Psoas muscle (tissue), 8 donors: ENCODE measurements around the gene STARD13. TPM values are rescaled to one million over a fixed set of nuclear protein-coding genes. Genes with fewer than 3 reads are reported as not detected.

Source experiments
- ATAC-seq, 4 donors: fragments of 200-7000 bp; cut with Tn5 transposase; one replicate each; pipeline ENCODE4 v1.9.1; 2020; ENCODE audit warnings: moderate library complexity in 3 of 4, mild to moderate bottlenecking in 2 of 4
- DNase-seq, 2 donors: peaks; one replicate each; pipeline ENCODE4 v3.0.0-alpha.2; 2020
- H3K27ac ChIP-seq: fragments of 200-600 bp; one replicate; pipeline ENCODE4 v1.8.0; 2022
- H3K27me3 ChIP-seq, 3 donors: fragments of 200-600 bp in 1 of 3; one replicate each; pipeline versions ENCODE4 v1.6.1 to v1.8.0; 2013 to 2022; ENCODE audit warnings: low read length in 2 of 3, mild to moderate bottlenecking in 2 of 3, moderate library complexity in 1 of 3; ENCODE audit not compliant: insufficient read depth in 3 of 3
- H3K36me3 ChIP-seq, 2 donors: fragments of 200-600 bp in 1 of 2; one replicate each; pipeline versions ENCODE4 v1.6.1 to v1.8.0; 2013 to 2022; ENCODE audit warnings: low read depth in 1 of 2, mild to moderate bottlenecking in 1 of 2, moderate library complexity in 1 of 2; ENCODE audit not compliant: insufficient read depth in 1 of 2
- H3K4me1 ChIP-seq: fragments of 200-600 bp; one replicate; pipeline ENCODE4 v1.8.0; 2022
- H3K4me3 ChIP-seq: fragments of 200-600 bp; one replicate; pipeline ENCODE4 v1.8.0; 2022; ENCODE audit warnings: mild to moderate bottlenecking
- H3K9me3 ChIP-seq: fragments of 200-600 bp; one replicate; pipeline ENCODE4 v1.8.0; 2022
- CTCF ChIP-seq: fragments of 200-600 bp; IDR thresholded peaks from one replicate; pipeline ENCODE4 v1.8.0; 2022; ENCODE audit warnings: antibody characterized with exemption
- WGBS, 3 donors: extraction: QIAGEN DNeasy Blood & Tissue Kit; methylation state at CpG; one replicate each; pipeline versions ENCODE4 v1.1.6 to v1.1.7; 2013; 5-methylcytosine and 5-hydroxymethylcytosine counted together
- intact Hi-C, 2 donors: fragments of 100-400 bp; cut with DNase I; formaldehyde crosslinking; loops; one replicate each; pipeline versions ENCODE4 v1.11.0 to v1.14.2; 2022
- polyA plus RNA-seq, 3 donors: library from polyadenylated mRNA; stranded (reverse); fragments of 200-250 nt; gene quantifications; one replicate each; pipeline ENCODE4 v1.2.3, GENCODE V29; 2013
- total RNA-seq, 4 donors: library from RNA; stranded (reverse); fragmentation: NEBNext Ultra II Directional in 2 of 4; extraction: Animal tissue kit (Norgen Biotek cat#: 25700) in 2 of 4; gene quantifications; one replicate each; pipeline versions ENCODE4 v1.2.1 to v1.2.4, GENCODE V29; 2021 to 2023
- donor health status: healthy with polysubstance abuse.
- donor health status: DM: no; HTN: no; CAD: no; lungs with moderate emphysema.
- donor health status: Bipolar disorder and iron deficiency.
- donor health status: healthy.
- donor health status: DM: yes; HTN: yes; CAD: no.
- donor health status: DM: no; HTN: no; CAD: no.
- donor health status: DM: no; HTN: no; CAD: no.
- donor health status: DM: yes; HTN: yes; CAD: no.

The STARD13 gene
- total and polyA plus RNA-seq, 7 donors: 2.3 to 9.2 (median 5.6) TPM

GRCh38 chr13:33278913-33279312, 6.6 kb downstream of the STARD13 start:
- Histone ChIP-seq H3K36me3 (no peaks in the 10 kb centered on the region), H3K9me3 (no peaks in the 10 kb centered on the region), H3K27me3 (no peaks in the 10 kb centered on the region), H3K27ac (peak overlapping the region; percentile 80), H3K4me1 (peaks cover 54% of the 10 kb centered on the region), H3K4me3 (no peak overlapping the region)
- intact Hi-C loops: no loop called here
- DNase-seq: no peak
- TF ChIP-seq CTCF: no peak
- no peak for ATAC-seq
- 0% methylated on average over 1 of the region's 1 CpG for WGBS, 3 donors

GRCh38 chr13:33277946-33278345, 7.6 kb downstream of the STARD13 start:
- TF ChIP-seq CTCF: no peak
- Histone ChIP-seq H3K4me1 (peaks cover 46% of the 10 kb centered on the region), H3K27me3 (no peaks in the 10 kb centered on the region), H3K4me3 (no peak overlapping the region), H3K27ac (peak overlapping the region; percentile 11), H3K9me3 (no peaks in the 10 kb centered on the region), H3K36me3 (no peaks in the 10 kb centered on the region)
- DNase-seq (no peak), ATAC-seq (no peak)
- intact Hi-C loops: no loop called here
- 75 to 84% (median 77%) methylated on average over 1 of the region's 1 CpG for WGBS, 3 donors

- Histone ChIP-seq H3K36me3 (no peaks in the 10 kb centered on the region), H3K27me3 (no peaks in the 10 kb centered on the region), H3K9me3 (no peaks in the 10 kb centered on the region), H3K4me3 (no peak overlapping the region), H3K4me1 (peaks cover 47% of the 10 kb centered on the region), H3K27ac (peak overlapping the region; percentile 11)
- no peak for TF ChIP-seq CTCF
- ATAC-seq (no peak), DNase-seq (no peak)
- intact Hi-C loops: no loop called here
- 50 to 73% (median 57%) methylated on average over 4 of the region's 4 CpGs for WGBS, 3 donors
These were observed 8.4 kb downstream of the STARD13 start for GRCh38 chr13:33277037-33277740.

- no peak for DNase-seq
- TF ChIP-seq CTCF: no peak
- 36 to 66% (median 52%) methylated on average over 3 of the region's 3 CpGs for WGBS, 3 donors
- no peaks in the 10 kb centered on the region for H3K9me3 ChIP-seq
- no peak overlapping the region for H3K4me3 ChIP-seq
- intact Hi-C loops: no loop called here
- no peaks in the 10 kb centered on the region for H3K36me3 ChIP-seq
- no peaks in the 10 kb centered on the region for H3K27me3 ChIP-seq
- no peak for ATAC-seq
- no peak overlapping the region for H3K27ac ChIP-seq
- peaks cover 47% of the 10 kb centered on the region for H3K4me1 ChIP-seq
These were observed 9.0 kb downstream of the STARD13 start for GRCh38 chr13:33276570-33276969.

DNA sequence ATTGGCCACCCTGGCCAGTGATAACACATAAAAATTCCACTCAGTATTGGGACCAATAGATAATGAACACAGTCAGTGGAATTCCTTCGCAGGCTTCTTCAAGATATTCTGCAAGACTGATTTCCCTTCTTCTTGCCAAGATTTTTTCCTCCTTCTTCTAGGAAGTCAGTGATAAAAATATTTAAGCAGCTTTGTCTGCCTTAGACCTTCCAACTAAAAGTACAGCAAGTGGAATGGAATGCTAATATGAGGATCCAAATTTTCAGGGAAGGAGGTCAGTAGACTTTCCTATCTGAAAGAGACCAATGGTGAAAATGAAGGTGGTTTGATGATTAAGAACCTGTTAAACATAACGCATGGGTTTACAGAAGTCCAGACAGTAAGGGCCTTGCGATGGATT, 9.6 kb downstream of the STARD13 start:
- ATAC-seq: no peak
- no peak overlapping the region for H3K27ac ChIP-seq
- H3K36me3 ChIP-seq: no peaks in the 10 kb centered on the region
- 84 to 85% (median 85%) methylated on average over 3 of the region's 3 CpGs for WGBS, 3 donors
- no peaks in the 10 kb centered on the region for H3K9me3 ChIP-seq
- intact Hi-C loops: no loop called here
- H3K4me3 ChIP-seq: no peak overlapping the region
- no peak for DNase-seq
- no peaks in the 10 kb centered on the region for H3K27me3 ChIP-seq
- no peak for TF ChIP-seq CTCF
- H3K4me1 ChIP-seq: peaks cover 51% of the 10 kb centered on the region
